ENCODE data around the gene ERAP2. TPM values are rescaled to one million over a fixed set of nuclear protein-coding genes. Genes with fewer than 3 reads are reported as not detected.

The ERAP2 gene
- total and polyA plus RNA-seq, 10 of the 15 experiments (the other 5 are each of a cell fraction or from before 2014, with no cell fraction given), result 4.0 to 28.7 (median 11.7) TPM

DNA sequence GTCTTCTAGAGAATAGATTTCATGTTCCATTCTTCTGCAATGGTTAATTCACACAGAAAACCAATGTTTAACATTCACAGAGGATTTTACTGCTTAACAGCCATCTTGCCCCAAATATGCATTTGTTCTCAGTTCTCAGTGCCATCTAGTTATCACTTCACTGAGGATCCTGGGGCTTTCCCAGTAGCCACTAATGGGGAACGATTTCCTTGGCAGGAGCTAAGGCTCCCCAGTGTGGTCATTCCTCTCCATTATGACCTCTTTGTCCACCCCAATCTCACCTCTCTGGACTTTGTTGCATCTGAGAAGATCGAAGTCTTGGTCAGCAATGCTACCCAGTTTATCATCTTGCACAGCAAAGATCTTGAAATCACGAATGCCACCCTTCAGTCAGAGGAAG, 3.4 kb downstream of the ERAP2 start:
- ATAC-seq, result peak; percentile 24
- TF ChIP-seq NFXL1 (IDR thresholded peaks at IDR 0.05; ENCODE audit: borderline replicate concordance), result no peak
- TF ChIP-seq, protein P1, sequence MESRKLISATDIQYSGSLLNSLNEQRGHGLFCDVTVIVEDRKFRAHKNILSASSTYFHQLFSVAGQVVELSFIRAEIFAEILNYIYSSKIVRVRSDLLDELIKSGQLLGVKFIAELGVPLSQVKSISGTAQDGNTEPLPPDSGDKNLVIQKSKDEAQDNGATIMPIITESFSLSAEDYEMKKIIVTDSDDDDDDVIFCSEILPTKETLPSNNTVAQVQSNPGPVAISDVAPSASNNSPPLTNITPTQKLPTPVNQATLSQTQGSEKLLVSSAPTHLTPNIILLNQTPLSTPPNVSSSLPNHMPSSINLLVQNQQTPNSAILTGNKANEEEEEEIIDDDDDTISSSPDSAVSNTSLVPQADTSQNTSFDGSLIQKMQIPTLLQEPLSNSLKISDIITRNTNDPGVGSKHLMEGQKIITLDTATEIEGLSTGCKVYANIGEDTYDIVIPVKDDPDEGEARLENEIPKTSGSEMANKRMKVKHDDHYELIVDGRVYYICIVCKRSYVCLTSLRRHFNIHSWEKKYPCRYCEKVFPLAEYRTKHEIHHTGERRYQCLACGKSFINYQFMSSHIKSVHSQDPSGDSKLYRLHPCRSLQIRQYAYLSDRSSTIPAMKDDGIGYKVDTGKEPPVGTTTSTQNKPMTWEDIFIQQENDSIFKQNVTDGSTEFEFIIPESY (IDR thresholded peaks at IDR 0.05), result no peak
- 0 out of 2 replicates have a peak, but pooled peaks have one; percentile 19 for TF ChIP-seq MTA2 (IDR thresholded peaks at IDR 0.05; ENCODE audit: low read depth)
- TF ChIP-seq, protein P2, sequence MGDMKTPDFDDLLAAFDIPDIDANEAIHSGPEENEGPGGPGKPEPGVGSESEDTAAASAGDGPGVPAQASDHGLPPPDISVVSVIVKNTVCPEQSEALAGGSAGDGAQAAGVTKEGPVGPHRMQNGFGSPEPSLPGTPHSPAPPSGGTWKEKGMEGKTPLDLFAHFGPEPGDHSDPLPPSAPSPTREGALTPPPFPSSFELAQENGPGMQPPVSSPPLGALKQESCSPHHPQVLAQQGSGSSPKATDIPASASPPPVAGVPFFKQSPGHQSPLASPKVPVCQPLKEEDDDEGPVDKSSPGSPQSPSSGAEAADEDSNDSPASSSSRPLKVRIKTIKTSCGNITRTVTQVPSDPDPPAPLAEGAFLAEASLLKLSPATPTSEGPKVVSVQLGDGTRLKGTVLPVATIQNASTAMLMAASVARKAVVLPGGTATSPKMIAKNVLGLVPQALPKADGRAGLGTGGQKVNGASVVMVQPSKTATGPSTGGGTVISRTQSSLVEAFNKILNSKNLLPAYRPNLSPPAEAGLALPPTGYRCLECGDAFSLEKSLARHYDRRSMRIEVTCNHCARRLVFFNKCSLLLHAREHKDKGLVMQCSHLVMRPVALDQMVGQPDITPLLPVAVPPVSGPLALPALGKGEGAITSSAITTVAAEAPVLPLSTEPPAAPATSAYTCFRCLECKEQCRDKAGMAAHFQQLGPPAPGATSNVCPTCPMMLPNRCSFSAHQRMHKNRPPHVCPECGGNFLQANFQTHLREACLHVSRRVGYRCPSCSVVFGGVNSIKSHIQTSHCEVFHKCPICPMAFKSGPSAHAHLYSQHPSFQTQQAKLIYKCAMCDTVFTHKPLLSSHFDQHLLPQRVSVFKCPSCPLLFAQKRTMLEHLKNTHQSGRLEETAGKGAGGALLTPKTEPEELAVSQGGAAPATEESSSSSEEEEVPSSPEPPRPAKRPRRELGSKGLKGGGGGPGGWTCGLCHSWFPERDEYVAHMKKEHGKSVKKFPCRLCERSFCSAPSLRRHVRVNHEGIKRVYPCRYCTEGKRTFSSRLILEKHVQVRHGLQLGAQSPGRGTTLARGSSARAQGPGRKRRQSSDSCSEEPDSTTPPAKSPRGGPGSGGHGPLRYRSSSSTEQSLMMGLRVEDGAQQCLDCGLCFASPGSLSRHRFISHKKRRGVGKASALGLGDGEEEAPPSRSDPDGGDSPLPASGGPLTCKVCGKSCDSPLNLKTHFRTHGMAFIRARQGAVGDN (IDR thresholded peaks at IDR 0.05), result 0 out of 2 replicates have a peak, but pooled peaks have one; percentile 10
- TF ChIP-seq BACH1 (IDR thresholded peaks at IDR 0.05; ENCODE audit: borderline replicate concordance), result no peak
- peak; percentile 20; the same call in 1 of the 2 replicates for TF ChIP-seq RUNX3 (IDR thresholded peaks at IDR 0.05; ENCODE audit: low read length)
- no peak for TF ChIP-seq SRF (IDR thresholded peaks at IDR 0.05; ENCODE audit: low read depth in 2 of 2, low read length in 2 of 2)
- no peak for TF ChIP-seq MXI1 (IDR thresholded peaks at IDR 0.05; ENCODE audit: low read depth, low read length)
- TF ChIP-seq, protein P3, sequence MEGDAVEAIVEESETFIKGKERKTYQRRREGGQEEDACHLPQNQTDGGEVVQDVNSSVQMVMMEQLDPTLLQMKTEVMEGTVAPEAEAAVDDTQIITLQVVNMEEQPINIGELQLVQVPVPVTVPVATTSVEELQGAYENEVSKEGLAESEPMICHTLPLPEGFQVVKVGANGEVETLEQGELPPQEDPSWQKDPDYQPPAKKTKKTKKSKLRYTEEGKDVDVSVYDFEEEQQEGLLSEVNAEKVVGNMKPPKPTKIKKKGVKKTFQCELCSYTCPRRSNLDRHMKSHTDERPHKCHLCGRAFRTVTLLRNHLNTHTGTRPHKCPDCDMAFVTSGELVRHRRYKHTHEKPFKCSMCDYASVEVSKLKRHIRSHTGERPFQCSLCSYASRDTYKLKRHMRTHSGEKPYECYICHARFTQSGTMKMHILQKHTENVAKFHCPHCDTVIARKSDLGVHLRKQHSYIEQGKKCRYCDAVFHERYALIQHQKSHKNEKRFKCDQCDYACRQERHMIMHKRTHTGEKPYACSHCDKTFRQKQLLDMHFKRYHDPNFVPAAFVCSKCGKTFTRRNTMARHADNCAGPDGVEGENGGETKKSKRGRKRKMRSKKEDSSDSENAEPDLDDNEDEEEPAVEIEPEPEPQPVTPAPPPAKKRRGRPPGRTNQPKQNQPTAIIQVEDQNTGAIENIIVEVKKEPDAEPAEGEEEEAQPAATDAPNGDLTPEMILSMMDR (IDR thresholded peaks at IDR 0.05 in 2 of 3, conservative IDR thresholded peaks at IDR 0.05 in 1 of 3; ENCODE audit: control insufficient read depth in 2 of 3, extremely low read depth in 1 of 3, insufficient read depth in 1 of 3, low read depth in 3 of 3, low read length in 3 of 3), result no peak
- no peak for TF ChIP-seq POLR2AphosphoS2 (IDR thresholded peaks at IDR 0.05; ENCODE audit: low read depth, low read length)
- TF ChIP-seq, protein P4, sequence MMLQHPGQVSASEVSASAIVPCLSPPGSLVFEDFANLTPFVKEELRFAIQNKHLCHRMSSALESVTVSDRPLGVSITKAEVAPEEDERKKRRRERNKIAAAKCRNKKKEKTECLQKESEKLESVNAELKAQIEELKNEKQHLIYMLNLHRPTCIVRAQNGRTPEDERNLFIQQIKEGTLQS (IDR thresholded peaks at IDR 0.05; ENCODE audit: borderline replicate concordance, extremely low read depth, low read depth, low read length), result no peak
- no peak for TF ChIP-seq FOXM1 (IDR thresholded peaks at IDR 0.05; ENCODE audit: low read depth, low read length)
- TF ChIP-seq IKZF1 (conservative IDR thresholded peaks at IDR 0.05), result peak; percentile 57

More for the DNA sequence above, 3.4 kb downstream of the ERAP2 start:
- Histone ChIP-seq H3K9ac (ENCODE audit: control insufficient read depth, insufficient read depth, low read length) (no peak overlapping the region), H3K4me2 (ENCODE audit: control insufficient read depth, insufficient read depth) (peak overlapping the region; percentile 98), H2AFZ (ENCODE audit: control insufficient read depth, low read depth, low read length) (peak overlapping the region; percentile 19; the same call in 1 of the 2 replicates), H3K9me3 (replicated peaks; ENCODE audit: control insufficient read depth, insufficient read depth, low read length) (no peaks in the 10 kb centered on the region), H4K20me1 (ENCODE audit: control insufficient read depth, insufficient read depth) (no peaks in the 10 kb centered on the region), H3K4me1 (ENCODE audit: control insufficient read depth, insufficient read depth, low read length) (peaks cover 34% of the 10 kb centered on the region), H3K27ac (ENCODE audit: control insufficient read depth, insufficient read depth) (peak overlapping the region; percentile 69), H3K27me3 (replicated peaks in 1 of 2; ENCODE audit: control insufficient read depth in 2 of 2, insufficient read depth in 2 of 2, low read length in 1 of 2) (no peaks in the 10 kb centered on the region), H3K36me3 (ENCODE audit: control insufficient read depth in 2 of 2, insufficient read depth in 2 of 2, low read length in 1 of 2) (peaks cover 0 to 24% of the 10 kb centered on the region in 2 experiments; a peak in 3 of 4 replicates), H3K79me2 (ENCODE audit: control insufficient read depth, insufficient read depth, low read length) (peaks cover 85% of the 10 kb centered on the region), H3K4me3 (peak overlapping the region; percentile 51; the same call in 1 of the 2 replicates)
- ChIA-PET CTCF (interaction anchor here (1.1 to 6.7 kb wide), 5 partner anchors 9 to 71 kb away, joined by 3 to 55 read pairs (median 3); partner anchors contain the start of gene ERAP1), POLR2A (interaction anchor here (0.7 to 4.8 kb wide), 4 partner anchors 9 to 87 kb away, joined by 3 to 27 read pairs (median 5); partner anchors contain the start of gene ERAP1), SMC1A (ENCODE audit: uncharacterized antibody, unreplicated experiment) (interaction anchor here (1.0 to 10.5 kb wide), 8 partner anchors 10 to 117 kb away, joined by 3 to 169 read pairs (median 30); no protein-coding TSS in a partner anchor), RAD21 (ENCODE audit: unreplicated experiment) (interaction anchor here (1.3 to 12.0 kb wide), 3 partner anchors 11 to 56 kb away, joined by 3 to 142 read pairs (median 6); partner anchors contain the start of gene LNPEP)
- DNase-seq (ENCODE audit: low read depth, low spot score) (no peak), FAIRE-seq (no peak)
- no TSS peak for BruUV-seq (replicated peaks)
- intact Hi-C loops (cut with micrococcal nuclease; ENCODE audit: unreplicated experiment), result no loop called here
- 33% methylated on average over 3 of the region's 3 CpGs for WGBS (ENCODE audit: insufficient coverage, insufficient replicate concordance, low lambda C conversion rate, missing lambda C conversion rate)
- in situ Hi-C loops (cut with MboI), result no loop called here

Data from GM12878 (cell line).